ENCODE data around the gene SLC5A10.
"Not testable (repeated sequence)": the region's sequence is repeated elsewhere in the genome, so short reads cannot be mapped to it uniquely, and the experiment has no call there.

SLC5A10 gene

DNA sequence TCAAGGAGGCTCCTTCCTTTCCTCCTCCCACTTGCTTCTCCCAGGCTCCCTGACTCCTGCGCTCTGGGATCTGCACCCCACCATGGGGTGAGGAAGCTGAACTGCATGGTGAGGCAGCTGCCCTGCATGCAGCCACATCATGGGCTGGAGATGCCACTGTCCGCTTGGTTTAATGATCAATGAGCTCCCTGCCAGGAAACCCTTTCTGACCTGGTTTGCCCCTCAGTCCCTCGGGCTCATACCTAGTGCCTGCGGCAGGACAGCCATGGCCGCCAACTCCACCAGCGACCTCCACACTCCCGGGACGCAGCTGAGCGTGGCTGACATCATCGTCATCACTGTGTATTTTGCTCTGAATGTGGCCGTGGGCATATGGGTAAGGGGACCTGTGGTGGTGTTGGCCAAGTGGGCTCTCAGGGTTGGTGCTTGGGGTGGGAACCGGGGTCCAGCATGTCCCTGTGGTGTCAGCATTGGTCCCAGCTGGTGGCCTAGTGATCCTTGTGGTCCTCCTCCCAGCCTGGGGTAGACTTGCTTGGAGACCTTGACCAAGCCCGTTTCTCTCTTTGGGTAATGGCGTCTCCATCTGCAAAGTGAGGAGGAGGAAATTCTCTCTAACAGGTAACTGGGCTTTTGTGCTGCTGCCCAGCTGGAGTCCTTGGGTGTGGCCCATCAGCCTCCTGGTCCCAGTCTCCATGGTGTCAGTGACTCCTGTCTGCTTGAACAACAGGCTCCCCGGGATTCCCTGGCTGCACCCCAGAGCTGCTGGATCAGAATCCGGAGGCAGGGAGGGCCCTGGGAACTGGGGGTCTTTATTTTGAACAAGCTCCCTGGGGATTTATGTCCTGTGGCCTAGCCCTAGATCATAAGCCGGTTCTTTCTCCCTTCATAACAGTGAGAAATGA is at the start of gene SLC5A10:
Gene SLC5A10, plus strand, starts transcription at position 225 of the 902 bp plus-strand sequence. Its CDS starts 41 bp downstream, at position 266.
- DNase-seq, result no peak

DNA sequence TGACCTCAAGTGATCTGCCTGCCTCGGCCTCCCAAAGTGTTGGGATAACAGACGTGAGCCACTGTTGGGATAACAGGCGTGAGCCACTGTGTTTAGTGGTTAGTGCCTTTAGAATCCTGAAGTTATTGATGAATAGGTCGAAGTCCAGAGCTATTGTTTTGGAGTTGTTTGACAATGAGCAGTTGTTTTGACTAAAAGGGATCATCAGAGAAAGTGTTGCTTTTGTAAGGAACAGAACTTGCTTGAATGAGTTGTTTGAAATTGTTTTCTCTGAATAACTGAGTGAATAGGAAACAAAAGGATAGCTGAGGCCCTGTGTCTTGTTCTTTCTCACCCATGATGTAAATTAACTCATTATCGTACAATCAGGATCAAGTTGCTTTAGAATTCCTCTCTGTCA is 47.5 kb upstream of the SLC5A10 start:
- DNase-seq, result no peak

DNA sequence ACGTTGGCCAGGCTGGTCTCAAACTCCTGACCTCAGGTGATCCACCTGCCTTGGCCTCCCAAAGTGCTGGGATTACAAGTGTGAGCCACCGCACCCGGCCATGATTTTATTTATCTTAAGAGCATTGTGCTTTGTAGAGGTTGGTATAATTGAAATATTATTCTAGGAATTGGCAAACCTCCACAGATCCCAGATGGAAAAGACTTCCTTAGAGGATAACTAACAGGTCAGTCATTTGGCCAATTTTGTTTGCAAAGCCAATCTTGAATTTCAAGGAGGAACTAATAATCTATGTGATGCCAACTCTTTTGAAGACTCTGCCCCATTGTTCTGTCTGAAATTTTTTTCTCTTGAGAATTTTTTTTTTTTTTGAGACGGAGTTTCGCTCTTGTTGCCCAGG is 46.7 kb upstream of the SLC5A10 start:
- no peak for DNase-seq

DNA sequence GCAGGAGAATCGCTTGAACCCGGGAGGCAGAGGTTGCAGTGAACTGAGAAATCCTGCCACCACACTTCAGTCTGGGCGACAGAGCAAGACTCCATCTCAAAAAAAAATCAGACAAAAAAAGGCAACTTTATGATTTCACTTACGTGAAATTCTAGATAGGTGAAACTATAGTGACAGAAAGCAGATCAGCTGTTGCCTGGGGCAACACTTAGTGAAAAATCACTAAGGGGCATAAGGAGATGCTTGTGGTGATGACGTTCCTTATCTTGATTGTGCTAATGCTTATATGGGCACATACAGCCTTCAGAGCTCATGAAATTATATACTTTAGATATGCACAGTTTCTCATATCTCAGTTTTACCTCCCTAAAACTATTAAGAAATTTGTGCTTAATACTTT is 41.6 kb upstream of the SLC5A10 start:
- no peak for DNase-seq

DNA sequence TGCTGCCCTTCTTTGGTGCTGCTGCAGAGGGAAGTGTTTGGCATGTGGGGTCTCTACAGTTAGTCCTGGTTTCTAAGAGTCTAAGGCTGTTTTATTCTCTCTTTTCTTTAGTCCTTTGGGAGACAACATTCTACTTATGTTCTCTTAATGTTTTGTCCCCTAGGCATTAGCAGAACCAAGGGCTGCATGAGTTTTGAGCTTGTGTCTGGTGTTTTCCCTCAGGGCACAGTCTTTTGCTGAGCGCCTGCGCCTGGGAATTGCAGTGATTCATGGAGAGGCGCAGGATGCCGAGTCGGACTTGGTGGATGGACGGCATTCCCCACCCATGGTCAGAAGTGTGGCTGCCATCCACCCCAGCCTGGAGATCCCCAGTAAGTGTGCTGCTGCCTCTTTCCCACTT is 41.1 kb upstream of the SLC5A10 start:
- DNase-seq, result no peak

DNA sequence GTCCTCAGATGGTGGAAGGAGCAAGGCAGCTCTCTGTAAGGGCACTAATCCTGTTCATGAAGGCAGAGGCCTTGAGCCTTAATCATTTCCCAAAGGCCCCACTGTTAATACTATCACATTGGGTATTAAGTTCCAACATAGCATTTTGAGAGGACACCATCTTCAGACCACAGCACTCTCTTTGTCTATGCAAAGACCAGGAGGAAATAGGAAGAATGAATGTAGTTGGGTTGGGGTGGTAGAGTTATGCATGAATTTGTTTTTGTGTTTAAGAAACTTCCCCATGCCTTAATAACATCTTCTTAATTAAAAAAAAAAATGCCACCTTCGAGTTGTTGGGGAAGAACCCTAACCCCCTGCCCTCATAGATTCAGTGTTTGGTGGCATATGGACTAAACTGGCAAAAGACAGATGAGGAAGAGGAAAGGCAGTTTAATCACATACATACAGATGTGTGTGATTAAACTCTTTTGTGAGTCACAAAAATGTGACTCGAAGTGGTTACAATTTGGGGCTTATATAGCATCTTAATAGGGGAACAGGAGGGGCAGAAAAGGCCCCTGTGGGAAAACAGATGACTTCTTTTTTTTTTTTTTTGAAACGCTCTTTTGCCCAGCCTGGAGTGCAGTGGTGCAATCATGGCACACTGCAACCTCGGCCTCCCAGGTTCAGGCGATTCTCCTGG is 35.0 kb upstream of the SLC5A10 start:
- DNase-seq, result no peak

DNA sequence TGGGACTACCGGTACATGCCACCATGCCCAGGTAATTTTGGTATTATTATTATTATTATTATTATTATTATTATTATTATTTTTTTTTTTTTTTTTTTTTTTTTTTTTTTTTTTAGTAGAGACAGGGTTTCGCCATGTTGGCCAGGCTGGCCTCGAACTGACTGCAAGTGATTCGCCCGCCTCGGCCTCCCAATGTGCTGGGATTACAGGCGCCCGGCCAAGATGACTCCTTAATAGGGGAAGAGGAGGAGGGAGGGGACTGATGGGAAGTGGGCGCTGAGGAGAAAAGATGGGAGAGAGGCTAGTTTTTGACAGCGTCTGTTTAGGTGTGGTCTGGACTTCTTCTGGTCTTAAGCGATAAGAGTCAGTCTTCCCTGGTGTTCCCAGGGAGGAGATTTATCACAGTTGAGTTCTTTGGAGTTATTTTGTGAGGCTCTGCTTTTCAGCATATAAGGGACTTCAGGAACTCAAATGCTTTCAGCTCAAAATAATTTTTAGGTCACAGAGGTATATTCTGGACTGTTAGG is 34.4 kb upstream of the SLC5A10 start:
- DNase-seq, result no peak

DNA sequence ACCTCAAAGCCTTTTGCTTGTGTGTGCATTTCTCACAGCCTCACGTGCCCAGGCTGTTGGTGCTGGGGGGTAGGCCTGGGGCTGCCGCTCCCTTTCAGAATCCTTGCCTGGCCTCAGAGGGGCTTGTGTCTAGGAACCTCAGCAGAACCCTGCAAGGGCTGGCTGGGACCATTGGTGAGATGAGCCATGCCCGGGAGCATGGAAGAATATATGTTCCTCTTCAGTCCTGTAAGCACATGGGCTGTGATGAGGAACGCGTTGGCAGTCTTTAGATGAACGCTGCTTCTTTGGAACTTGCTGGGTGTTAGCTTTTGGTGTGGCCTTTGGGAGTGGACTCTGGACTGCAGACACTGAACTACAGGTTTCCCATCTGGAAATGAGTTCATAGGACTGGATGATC is 32.0 kb upstream of the SLC5A10 start:
- no peak for DNase-seq

DNA sequence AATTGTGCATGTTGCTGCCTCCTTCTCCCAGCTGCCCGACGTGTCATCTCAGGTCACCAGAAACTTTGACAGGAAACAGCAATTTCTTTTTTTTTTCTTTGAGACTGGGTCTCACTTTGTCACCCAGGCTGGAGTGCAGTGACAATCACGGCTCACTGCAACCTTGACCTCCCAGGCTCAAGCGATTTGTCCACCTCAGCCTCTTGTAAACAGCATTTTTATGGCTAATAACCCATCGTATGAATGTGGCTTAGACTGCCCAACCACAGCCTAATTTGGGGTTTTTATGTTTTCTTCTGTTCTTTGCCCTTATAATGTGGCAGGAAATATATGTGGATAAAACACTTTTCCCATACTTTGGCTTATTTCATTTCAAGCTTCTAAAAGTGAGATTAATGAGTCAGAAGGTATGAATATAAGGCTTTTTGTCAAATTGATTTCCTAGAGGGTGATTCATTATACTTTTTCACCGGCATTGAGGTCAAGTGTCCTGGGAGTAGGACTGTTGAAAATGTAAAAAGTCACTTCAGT is 31.0 kb upstream of the SLC5A10 start:
- no peak for DNase-seq

DNA sequence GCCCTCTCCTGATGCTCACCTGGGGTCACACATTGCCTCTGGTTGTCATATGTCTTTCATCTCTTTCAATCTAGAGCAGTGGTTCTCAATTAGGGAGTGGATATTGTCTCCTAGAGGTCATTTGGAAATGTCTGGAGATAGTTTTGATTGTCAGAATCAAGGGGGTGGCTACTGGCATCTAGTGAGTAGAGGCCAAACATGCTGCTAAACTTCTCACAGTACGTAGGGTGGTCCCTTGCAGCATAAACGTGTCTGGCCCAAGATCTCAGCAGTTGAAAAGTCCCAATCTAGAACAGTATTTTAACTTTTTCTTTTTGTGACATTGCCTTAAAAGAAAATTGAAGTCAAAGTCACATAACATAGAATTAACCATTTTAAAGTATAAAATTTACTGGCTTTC is 30.5 kb upstream of the SLC5A10 start:
- no peak for DNase-seq

DNA sequence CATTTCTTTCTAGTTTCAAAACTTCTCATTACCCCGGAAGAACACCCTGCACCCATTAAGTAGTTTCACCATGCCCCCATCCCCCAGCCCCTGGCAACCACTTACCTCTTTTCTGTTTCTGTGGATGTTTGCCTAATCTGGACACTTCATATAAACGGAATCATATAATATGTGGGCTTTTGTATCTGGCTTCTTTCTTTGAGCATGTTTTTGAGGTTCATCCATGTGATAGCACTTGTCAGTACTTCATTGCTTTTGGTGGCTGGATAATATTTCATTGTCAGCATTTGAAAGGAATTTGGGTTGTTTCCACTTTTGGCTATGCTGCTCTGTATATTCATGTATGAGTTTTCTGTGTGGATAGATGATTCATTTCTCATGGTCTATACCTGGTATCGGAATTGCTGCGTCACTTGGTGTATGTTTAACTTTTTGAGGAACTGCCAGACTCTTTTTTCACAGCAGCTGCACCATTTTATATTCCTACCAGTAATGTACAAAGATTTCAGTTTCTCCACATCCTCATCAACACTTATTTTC is 30.0 kb upstream of the SLC5A10 start:
- DNase-seq, result peak; percentile 48

DNA sequence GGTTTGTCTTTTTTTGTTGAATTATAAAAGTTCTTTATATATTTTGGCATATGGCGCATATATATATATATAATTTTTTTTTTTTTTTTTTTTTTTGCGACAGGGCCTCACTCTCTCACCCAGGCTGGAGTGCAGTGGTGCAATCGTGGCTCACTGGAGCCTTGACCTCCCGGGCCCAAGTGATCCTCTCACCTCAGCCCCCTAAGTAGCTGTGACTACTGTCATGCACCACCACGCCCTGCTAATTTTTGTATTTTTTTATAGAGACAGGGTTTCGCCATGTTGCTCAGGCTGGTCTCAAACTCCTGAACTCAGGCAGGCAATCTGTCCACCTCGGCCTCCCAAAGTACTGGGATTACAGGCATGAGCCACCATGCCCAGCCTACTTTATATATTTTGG is 29.4 kb upstream of the SLC5A10 start:
- not testable (repeated sequence) for DNase-seq

DNA sequence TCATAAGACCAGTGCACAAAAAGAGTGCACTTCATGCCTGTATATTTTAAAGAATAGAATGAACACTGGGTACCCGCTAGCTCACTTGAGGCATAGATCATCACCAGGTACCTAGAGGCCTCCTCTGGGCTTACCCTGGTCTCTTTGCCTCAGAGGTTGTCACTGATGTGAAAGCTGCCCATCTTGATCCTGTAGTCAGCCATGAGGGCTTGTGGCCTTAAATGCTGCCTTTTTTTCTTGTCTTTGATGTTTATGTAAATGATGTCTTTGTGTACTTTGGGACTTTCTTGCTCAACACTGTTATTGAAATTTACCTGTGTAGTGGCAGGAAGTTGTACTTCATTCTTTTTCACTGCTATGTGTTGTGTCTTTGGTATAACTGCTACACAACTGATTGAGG is 26.8 kb upstream of the SLC5A10 start:
- DNase-seq, result no peak

DNA sequence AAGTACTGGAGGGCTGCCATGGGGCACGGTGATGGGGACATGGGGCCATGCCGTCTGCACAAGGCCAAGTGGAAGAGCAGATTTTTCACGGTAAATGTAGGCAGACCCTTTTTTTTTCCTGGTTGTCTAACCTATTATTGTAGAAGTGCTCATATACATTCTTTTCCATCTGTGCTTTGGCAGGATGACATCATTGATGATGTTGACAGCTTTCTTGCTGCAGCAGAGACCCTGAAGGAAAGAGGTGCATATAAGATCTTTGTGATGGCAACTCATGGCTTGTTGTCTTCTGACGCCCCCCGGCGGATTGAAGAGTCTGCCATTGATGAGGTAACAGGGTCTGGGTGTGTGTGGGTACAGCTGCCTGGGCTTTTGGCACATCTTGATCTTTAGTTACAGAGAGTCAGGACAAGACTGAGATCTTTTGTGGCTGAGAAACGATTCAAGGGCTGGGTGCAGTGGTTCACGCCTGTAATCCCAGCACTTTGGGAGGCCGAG is 23.3 kb upstream of the SLC5A10 start:
- DNase-seq, result no peak

DNA sequence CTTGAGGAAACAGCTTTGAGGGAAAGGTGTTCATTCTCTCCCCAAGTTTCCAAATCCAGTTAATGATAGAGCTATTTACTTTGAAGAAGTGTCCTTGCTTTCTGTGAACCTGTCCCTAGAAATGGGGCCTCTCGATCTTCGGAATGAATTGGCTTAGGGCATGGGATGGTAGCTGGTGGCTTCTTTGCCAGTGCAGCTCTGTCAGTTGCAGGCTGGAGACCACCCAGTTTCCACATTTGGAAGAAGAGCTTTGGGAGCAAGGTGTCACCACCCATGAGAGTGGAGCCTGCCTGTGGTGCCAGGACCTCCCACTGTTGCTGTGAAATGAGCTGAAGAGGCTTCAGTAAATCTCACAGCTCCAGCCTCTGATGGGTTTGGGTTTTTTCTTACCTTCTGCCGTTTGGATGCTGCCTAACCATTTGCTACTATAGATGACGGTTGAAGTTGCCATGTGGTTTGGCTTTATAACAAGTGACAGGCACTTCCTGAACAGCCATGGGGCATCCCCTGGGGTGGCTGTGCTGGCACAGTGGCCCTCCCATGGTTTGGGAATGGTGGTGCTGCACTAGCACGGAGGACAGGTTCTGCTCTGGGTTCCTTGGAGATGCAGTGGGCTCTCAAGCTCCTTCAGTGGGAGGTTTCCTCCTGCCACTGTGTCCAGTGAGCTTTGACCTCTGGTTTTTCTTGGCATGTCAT is 19.5 kb upstream of the SLC5A10 start:
- DNase-seq, result no peak

DNA sequence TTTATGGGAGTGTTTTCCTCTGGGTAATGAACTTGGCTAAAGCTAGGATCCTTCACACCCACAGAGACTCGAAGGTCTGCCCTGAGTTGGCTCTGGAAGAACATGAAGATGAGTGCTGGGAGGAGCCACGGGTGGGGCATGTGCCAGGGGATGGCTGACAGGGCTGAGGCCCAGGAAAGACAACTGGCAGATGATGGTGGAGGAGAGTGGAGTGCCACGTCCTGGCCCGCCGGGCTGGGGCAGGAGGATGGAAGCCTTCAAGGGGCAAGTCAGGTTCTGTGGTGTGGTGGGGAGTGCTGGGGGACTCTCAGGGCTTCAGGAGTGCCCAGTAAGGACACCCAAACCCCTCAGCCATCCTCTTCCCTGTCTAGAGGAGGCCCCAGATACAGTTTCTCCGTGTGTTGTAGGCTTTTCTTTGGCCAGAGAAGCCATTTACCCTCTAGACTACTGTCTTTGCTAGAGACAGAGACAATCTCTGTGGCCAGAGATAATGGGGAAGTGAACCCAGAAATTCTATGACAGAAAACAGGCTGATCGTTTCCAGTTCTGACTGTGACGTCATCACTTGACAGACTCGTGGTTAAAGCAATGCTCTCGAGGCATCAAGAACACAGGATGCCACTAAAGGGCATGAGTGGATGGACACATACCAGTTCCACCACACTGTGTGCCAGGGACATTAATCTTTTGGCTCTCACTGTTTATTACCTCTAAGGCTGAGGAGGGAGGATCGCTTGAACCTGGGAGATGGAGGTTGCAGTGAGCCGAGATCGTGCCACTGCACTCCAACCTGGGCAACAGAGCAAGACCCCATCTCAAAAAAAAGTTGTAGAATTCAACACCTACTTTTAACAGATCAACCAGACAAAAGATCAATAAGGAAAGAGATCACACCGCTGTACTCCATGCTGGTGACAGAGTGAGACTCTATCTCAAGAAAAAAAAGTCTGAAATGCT is 18.6 kb upstream of the SLC5A10 start:
- no peak for DNase-seq

DNA sequence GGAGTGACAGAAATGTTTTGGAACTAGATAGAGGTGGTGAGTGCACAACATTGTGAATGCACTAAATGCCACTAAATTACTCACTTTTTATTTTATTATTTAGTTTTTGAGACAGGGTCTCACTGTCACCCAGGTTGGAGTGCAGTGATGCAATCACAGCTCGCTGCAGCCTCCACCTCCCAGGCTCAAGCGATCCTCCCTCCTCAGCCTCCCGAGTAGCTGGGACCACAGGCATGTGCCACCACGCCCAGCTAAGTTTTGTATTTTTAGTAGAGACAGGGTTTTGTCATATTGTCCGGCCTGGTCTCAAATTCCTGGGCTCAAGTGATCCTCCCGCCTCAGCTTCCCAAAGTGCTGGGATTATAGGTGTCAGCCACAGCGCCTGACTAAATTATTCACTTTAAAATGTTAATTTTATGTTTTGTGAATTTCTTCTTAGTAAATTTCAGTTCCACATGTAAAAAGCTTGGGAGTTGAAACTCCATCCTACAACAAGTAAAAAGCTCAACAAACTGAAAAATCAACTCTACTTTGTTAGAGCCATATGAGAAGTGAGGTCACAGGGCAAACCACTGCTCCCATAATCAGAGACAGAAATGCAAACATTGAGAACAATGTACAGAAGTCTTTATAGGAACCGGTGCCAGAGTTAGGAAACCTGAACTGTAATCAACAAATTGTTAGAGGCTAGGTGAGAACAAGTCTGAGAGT is 13.8 kb upstream of the SLC5A10 start:
- DNase-seq, result no peak

DNA sequence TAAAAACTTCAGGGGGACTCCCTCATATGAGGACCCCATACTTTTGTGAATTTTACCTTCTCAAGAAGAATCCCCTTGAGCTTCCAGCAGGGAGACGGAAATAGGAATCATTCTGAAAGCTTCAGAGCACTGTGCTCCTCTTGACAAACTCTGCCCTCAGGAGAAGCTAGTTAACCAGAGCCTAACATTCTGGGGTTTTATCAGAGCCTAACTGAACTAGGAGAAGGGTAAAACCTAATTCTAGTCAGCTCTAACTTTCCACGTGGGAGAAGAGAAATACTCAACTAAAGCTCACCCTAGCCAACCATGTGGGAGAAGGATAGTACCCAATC is 13.3 kb upstream of the SLC5A10 start:
- DNase-seq, result no peak

DNA sequence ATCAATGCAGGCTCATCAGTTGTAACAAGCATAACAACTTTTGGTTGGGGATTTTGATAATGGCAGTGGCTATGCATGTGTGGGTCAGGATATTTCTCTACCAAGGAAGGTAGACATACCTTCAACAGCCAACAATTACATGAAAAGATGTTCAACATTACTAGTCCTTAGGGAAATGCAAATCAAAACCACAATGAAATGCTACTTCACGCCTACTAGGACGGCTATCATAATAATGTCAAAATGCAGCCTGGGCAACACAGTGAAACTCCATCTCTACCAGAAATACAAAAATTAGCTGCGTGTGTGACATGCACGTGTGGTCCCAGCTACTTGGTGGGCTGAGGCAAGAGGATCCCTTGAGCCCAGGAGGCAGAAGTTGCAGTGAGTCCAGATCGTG is 7.3 kb upstream of the SLC5A10 start:
- no peak for DNase-seq

DNA sequence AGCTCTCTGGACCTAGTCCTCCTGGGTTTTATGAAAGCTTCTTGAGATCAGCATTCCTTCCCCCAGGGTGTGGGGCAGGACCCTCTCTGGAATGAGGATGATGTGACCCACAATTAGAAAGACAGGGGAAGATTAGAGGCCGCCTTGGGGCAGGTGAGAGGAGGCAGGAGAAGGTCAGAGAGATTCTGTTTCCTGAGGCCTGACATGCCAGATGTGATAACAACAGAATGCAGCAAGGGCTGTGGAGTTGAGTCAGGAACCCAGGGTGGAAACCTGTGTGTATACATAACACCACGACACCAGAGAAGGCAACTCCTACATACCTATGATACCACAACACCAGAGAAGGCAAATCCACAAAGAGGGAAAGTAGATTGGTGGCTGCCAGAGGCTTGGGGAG is 5.4 kb upstream of the SLC5A10 start:
- DNase-seq, result no peak

DNA sequence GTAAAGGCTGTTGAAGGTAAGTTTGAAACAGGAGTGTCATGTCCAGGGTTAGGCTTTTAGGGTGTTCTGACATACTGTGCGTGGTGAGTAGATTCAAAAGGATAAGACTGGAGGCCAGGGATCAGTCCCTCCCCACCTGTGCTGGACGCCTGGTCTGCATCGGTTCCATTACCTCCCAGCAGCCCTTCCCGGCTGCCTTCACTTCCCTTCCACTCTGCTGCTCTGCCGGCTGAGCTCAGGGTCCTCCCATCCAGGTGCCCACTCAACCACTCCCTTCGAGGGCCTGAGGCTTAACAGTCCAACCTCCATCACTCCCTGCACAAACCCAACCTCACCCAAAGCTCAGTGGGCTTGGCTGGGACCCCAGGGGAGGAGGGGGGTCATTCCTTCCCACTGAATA is 4.1 kb upstream of the SLC5A10 start:
- no peak for DNase-seq
